Measurements from ENCODE around the gene SF3A1.
"Not testable (repeated sequence)": the region's sequence is repeated elsewhere in the genome, so short reads cannot be mapped to it uniquely, and the experiment has no call there.

Gene SF3A1

GRCh38 chr22:30347255-30347892 lies 9.3 kb downstream of the SF3A1 start:
- DNase-seq, result no peak

GRCh38 chr22:30344447-30345200 lies 12.1 kb downstream of the SF3A1 start:
- DNase-seq, result no peak

GRCh38 chr22:30340911-30341685 lies 15.6 kb downstream of the SF3A1 start:
- no peak for DNase-seq

- DNase-seq, result no peak
Measured at GRCh38 chr22:30338802-30339201, 17.9 kb downstream of the SF3A1 start.

GRCh38 chr22:30338341-30338740 lies 18.4 kb downstream of the SF3A1 start:
- not testable (repeated sequence) for DNase-seq

GRCh38 chr22:30337461-30337778 lies 19.3 kb downstream of the SF3A1 start:
- no peak for DNase-seq

GRCh38 chr22:30336752-30337460 lies 19.8 kb downstream of the SF3A1 start:
- DNase-seq, result no peak

- no peak for DNase-seq
Measured at GRCh38 chr22:30335236-30335635, 21.5 kb downstream of the SF3A1 start.

GRCh38 chr22:30334646-30335045 lies 22.0 kb downstream of the SF3A1 start:
- DNase-seq, result no peak

- DNase-seq, result no peak
Measured at GRCh38 chr22:30333707-30334087, 23.0 kb downstream of the SF3A1 start.

- DNase-seq, result no peak
Measured at GRCh38 chr22:30332994-30333706, 23.5 kb downstream of the SF3A1 start.

- no peak for DNase-seq
Measured at GRCh38 chr22:30332551-30332950, 24.1 kb downstream of the SF3A1 start.

GRCh38 chr22:30328466-30329049 lies 28.1 kb downstream of the SF3A1 start:
- DNase-seq, result no peak

- no peak for DNase-seq
Measured at GRCh38 chr22:30327864-30328345, 28.8 kb downstream of the SF3A1 start.

GRCh38 chr22:30326706-30327362 lies 29.9 kb downstream of the SF3A1 start, which contains the start of gene TBC1D10A:
Gene TBC1D10A, minus strand, starts transcription at chr22:30326941. Its CDS starts 60 bp downstream, at chr22:30326881.
- DNase-seq, result peak; percentile 92

- DNase-seq, result peak; percentile 23
Measured at GRCh38 chr22:30326255-30326705, 30.4 kb downstream of the SF3A1 start.

- no peak for DNase-seq
Measured at GRCh38 chr22:30325724-30326254, 30.9 kb downstream of the SF3A1 start.

GRCh38 chr22:30325065-30325720 lies 31.5 kb downstream of the SF3A1 start:
- no peak for DNase-seq

- DNase-seq, result peak; percentile 21
Measured at GRCh38 chr22:30324014-30324730, 32.5 kb downstream of the SF3A1 start.

GRCh38 chr22:30323246-30323645 lies 33.4 kb downstream of the SF3A1 start:
- DNase-seq, result no peak

All from T-helper 9 cell (primary cell).